ENCODE data around the gene SLC7A5.
"Not testable (repeated sequence)": the region's sequence is repeated elsewhere in the genome, so short reads cannot be mapped to it uniquely, and the experiment has no call there.

Gene SLC7A5

GRCh38 chr16:87823181-87823929, 46.0 kb downstream of the SLC7A5 start:
- DNase-seq (ENCODE audit: low read depth in 3 of 3, low spot score in 1 of 3): no peak

GRCh38 chr16:87822108-87822970, 47.0 kb downstream of the SLC7A5 start:
- no peak for DNase-seq (ENCODE audit: low read depth in 3 of 3, low spot score in 1 of 3)

GRCh38 chr16:87821376-87822107, 47.8 kb downstream of the SLC7A5 start:
- no peak for DNase-seq (ENCODE audit: low read depth in 3 of 3, low spot score in 1 of 3)

GRCh38 chr16:87819983-87820382, 49.3 kb downstream of the SLC7A5 start:
- no peak for DNase-seq (ENCODE audit: low read depth in 3 of 3, low spot score in 1 of 3)

- no peak for DNase-seq (ENCODE audit: low read depth in 3 of 3, low spot score in 1 of 3)
Observed at GRCh38 chr16:87819282-87819681, 50.0 kb downstream of the SLC7A5 start.

GRCh38 chr16:87818533-87819161, 50.7 kb downstream of the SLC7A5 start:
- no peak for DNase-seq (ENCODE audit: low read depth in 3 of 3, low spot score in 1 of 3)

GRCh38 chr16:87817910-87818309, 51.4 kb downstream of the SLC7A5 start:
- DNase-seq (ENCODE audit: low read depth in 3 of 3, low spot score in 1 of 3): no peak

- DNase-seq (ENCODE audit: low read depth in 3 of 3, low spot score in 1 of 3): not testable (repeated sequence)
Observed at GRCh38 chr16:87817370-87817769, 51.9 kb downstream of the SLC7A5 start.

GRCh38 chr16:87816507-87817100, 52.7 kb downstream of the SLC7A5 start:
- DNase-seq (ENCODE audit: low read depth in 3 of 3, low spot score in 1 of 3): no peak

- no peak for DNase-seq (ENCODE audit: low read depth in 3 of 3, low spot score in 1 of 3)
Observed at GRCh38 chr16:87815567-87815966, 53.7 kb downstream of the SLC7A5 start.

- DNase-seq (ENCODE audit: low read depth in 3 of 3, low spot score in 1 of 3): no peak
Observed at GRCh38 chr16:87812200-87812656, 57.1 kb downstream of the SLC7A5 start.

GRCh38 chr16:87811454-87811853, 57.9 kb downstream of the SLC7A5 start:
- DNase-seq (ENCODE audit: low read depth in 3 of 3, low spot score in 1 of 3): not testable (repeated sequence)

- DNase-seq (ENCODE audit: low read depth in 3 of 3, low spot score in 1 of 3): no peak
Observed at GRCh38 chr16:87809150-87809902, 60.0 kb downstream of the SLC7A5 start.

GRCh38 chr16:87808108-87808507, 61.2 kb downstream of the SLC7A5 start:
- DNase-seq (ENCODE audit: low read depth in 3 of 3, low spot score in 1 of 3): no peak

- DNase-seq (ENCODE audit: low read depth in 3 of 3, low spot score in 1 of 3): peak; percentile 10 to 41 (median 31)
Observed at GRCh38 chr16:87806641-87807546, 62.4 kb downstream of the SLC7A5 start.

GRCh38 chr16:87806261-87806640, 63.1 kb downstream of the SLC7A5 start:
- DNase-seq (ENCODE audit: low read depth in 3 of 3, low spot score in 1 of 3): no peak

- DNase-seq (ENCODE audit: low read depth in 3 of 3, low spot score in 1 of 3): no peak
Observed at GRCh38 chr16:87803385-87803784, 65.9 kb downstream of the SLC7A5 start.

GRCh38 chr16:87802670-87803069, 66.6 kb downstream of the SLC7A5 start:
- no peak for DNase-seq (ENCODE audit: low read depth in 3 of 3, low spot score in 1 of 3)
